NCI-H2107 treated with DMSO at 0.1 percent for 48 hours (cell line): ENCODE data around the gene PITX1.
"Not testable (repeated sequence)": the region's sequence is repeated elsewhere in the genome, so short reads cannot be mapped to it uniquely, and the experiment has no call there.

Experiments used
- DNase-seq: peaks from one replicate; lab custom pipeline; 2025; ENCODE audit not compliant: unreplicated experiment; lab: John Stamatoyannopoulos, UW

Gene PITX1

GRCh38 chr5:135011355-135012032 lies 22.5 kb downstream of the PITX1 start:
- no peak for DNase-seq

GRCh38 chr5:135010502-135011354 lies 23.3 kb downstream of the PITX1 start:
- no peak for DNase-seq

- DNase-seq = no peak
Observed at GRCh38 chr5:135009736-135010501, 24.1 kb downstream of the PITX1 start.

GRCh38 chr5:135008981-135009735 lies 24.9 kb downstream of the PITX1 start:
- DNase-seq = peak; percentile 27

- no peak for DNase-seq
Observed at GRCh38 chr5:135008556-135008955, 25.5 kb downstream of the PITX1 start.

- no peak for DNase-seq
Observed at GRCh38 chr5:135007749-135008363, 26.2 kb downstream of the PITX1 start.

- no peak for DNase-seq
Observed at GRCh38 chr5:135007305-135007704, 26.7 kb downstream of the PITX1 start.

- no peak for DNase-seq
Observed at GRCh38 chr5:135005076-135005475, 29.0 kb downstream of the PITX1 start.

- DNase-seq = no peak
Observed at GRCh38 chr5:135004376-135004775, 29.7 kb downstream of the PITX1 start.

GRCh38 chr5:134998068-134998467 lies 36.0 kb downstream of the PITX1 start:
- not testable (repeated sequence) for DNase-seq

- no peak for DNase-seq
Observed at GRCh38 chr5:134997015-134997414, 37.0 kb downstream of the PITX1 start.

GRCh38 chr5:134995850-134996402 lies 38.1 kb downstream of the PITX1 start:
- no peak for DNase-seq

- no peak for DNase-seq
Observed at GRCh38 chr5:134994560-134995156, 39.4 kb downstream of the PITX1 start.

GRCh38 chr5:134993161-134993560 lies 40.9 kb downstream of the PITX1 start:
- no peak for DNase-seq

GRCh38 chr5:134992148-134992547 lies 41.9 kb downstream of the PITX1 start:
- DNase-seq = no peak

- not testable (repeated sequence) for DNase-seq
Observed at GRCh38 chr5:134990183-134990582, 43.8 kb downstream of the PITX1 start.

GRCh38 chr5:134989266-134989830 lies 44.7 kb downstream of the PITX1 start:
- DNase-seq = no peak

GRCh38 chr5:134982230-134982629 lies 51.8 kb downstream of the PITX1 start:
- no peak for DNase-seq

GRCh38 chr5:134979416-134979815 lies 54.6 kb downstream of the PITX1 start:
- no peak for DNase-seq
